Right renal pelvis (tissue), 4 donors: ENCODE data around the gene THUMPD2. TPM values are rescaled to one million over a fixed set of nuclear protein-coding genes. Genes with fewer than 3 reads are reported as not detected.

Experiments used
- DNase-seq, 4 donors: peaks; one replicate each; pipeline ENCODE4 v3.0.0-alpha.2; 2013; ENCODE audit warnings: low read depth in 4 of 4, low spot score in 3 of 4, missing footprints in 1 of 4
- polyA plus RNA-seq, 4 donors: library from polyadenylated mRNA; unstranded; fragments of 120-200 nt; gene quantifications; one replicate each; pipeline ENCODE4 v1.2.1, GENCODE V29; 2013; ENCODE audit not compliant: insufficient read length in 4 of 4

THUMPD2 gene
- polyA plus RNA-seq, 4 donors = 19.8 to 24.1 (median 21.8) TPM

DNA sequence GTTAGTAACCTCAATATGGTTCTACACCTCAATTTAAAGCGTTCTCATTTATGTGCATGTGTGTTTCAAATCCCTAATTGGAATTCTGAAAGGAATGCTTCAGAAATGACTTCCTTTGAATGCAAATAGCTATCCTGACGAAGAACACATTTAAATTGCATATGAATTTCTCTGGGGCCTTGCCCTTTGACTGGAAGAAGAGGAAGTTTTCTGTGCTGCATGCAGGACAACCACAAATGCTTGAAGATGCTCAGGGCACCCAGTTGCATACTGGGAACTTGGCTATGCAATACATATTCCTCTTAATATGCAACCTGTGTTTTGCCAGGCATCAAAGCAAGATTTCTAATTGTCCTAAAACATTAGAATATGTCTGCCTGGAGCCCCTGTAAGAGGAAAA, 58.1 kb downstream of the THUMPD2 start:
- DNase-seq = no peak

DNA sequence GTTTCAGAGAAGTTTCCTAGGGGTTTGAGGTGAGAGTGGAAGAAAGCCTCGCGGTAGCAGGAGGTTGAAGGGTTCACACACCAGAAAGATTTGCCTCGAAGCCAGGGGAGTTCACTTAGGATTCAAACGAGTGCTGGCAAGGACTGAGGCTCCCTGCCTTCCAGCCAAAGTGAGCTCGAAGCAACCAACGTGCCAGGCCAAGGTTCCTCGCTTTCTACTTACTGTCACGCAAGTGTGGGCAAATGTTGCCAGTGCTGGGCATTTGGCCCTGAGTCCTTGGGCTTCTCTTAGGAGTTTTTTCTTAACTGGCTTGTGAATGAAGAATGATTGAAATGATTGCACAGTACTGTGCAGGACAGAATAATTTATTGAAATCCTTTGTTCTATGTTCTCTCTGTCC, 59.7 kb downstream of the THUMPD2 start:
- DNase-seq = no peak

DNA sequence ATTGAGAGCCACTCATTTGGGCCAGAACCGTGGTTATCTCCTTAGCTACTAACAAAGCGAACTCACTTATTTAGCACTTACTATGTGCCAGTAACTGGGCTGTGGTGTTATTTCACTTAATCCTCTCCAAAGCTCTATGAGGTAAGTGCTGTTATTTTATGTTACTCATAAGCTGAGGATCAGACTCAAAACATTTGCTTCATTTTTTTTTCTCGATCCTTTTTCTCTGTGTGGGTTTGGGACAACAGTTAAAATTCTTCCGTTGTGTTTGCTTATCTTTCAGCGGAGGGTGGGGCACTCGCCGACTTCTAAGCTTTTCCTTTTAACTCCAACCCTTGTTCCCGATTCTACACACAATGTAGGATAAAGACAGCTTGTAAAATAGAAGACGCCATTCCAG, 60.6 kb downstream of the THUMPD2 start:
- no peak for DNase-seq

DNA sequence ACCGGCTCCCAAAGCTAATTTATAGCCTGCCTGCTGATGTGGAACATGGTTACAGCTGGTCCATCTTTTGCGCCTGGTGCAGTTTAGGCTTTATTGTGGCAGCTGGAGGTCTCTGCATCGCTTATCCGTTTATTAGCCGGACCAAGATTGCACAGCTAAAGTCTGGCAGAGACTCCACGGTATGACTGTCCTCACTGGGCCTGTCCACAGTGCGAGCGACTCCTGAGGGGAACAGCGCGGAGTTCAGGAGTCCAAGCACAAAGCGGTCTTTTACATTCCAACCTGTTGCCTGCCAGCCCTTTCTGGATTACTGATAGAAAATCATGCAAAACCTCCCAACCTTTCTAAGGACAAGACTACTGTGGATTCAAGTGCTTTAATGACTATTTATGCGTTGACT, 62.0 kb downstream of the THUMPD2 start:
- no peak for DNase-seq

DNA sequence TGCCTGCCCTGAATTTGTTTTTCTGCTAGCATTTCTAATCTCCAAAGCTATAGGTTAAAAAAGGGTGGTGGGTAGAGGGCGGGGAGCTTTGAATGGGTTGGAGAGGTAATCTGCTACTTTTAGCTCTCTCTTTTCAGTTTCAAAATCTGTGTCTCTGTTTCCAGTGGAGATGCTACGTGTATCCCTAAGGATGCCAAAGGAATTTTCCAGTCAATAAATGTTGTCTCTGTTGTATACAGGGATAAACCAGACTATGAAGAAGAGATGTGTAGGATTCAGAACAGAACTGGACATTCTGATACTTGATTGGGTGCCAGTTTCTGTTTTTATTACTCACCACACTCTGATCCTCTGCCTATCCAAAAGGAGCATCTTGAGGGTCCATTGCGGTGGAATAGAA, 63.2 kb downstream of the THUMPD2 start:
- no peak for DNase-seq

DNA sequence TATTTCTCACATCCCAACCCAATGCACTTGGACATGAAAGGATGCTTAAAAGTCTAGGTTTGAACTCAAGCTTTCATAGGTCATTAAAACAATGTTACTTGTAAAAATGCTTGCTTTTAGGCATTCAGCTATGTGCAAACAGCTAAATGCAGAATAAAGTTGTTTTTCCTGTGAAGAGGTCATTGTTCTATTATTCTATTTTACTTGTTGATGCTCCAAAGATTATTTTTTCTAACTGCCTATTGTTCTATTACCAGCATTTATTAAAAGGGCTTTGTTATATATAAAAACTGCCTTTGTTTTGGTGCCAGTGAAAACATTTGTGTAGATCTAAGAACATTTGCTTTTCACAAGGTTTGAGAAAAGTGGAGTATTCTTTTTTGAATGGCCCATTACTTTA, 64.0 kb downstream of the THUMPD2 start:
- no peak for DNase-seq

DNA sequence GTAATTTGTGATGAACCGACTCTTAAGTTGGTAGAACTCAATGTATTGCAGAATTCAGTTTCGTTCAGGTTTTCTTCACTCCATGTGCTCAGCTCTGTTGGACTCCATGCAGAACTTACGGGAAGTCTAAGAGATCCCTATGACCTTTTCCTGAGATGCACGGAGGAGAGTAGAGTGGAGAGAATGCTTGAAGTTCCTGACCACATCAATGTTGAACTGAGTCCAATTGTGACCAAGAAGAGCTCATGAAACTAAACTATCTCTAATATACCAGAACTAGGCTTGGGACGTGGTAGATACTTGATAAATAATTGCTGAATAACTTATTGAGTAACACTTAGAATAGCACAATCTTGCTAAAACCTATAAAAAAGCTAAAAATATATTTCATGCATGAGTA, 66.1 kb downstream of the THUMPD2 start:
- no peak for DNase-seq

DNA sequence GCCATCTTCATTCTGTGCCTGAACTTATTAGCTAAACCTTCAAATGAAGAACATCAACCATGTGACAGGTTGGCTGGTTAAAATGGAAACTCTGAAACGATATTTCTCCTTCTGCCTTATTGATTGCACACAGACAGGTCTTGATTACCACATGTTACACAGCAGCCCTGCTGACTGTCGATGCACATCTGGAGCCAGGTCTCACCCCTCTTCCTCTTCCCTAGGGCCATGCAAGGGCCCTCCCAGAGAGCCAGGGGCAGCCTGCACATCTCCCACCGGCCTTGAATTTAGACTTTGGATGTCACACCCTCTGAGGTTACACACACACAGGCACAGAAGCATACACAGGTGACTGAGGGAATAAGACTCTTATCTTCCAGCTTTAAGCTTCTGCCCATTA, 68.3 kb downstream of the THUMPD2 start:
- DNase-seq = no peak

DNA sequence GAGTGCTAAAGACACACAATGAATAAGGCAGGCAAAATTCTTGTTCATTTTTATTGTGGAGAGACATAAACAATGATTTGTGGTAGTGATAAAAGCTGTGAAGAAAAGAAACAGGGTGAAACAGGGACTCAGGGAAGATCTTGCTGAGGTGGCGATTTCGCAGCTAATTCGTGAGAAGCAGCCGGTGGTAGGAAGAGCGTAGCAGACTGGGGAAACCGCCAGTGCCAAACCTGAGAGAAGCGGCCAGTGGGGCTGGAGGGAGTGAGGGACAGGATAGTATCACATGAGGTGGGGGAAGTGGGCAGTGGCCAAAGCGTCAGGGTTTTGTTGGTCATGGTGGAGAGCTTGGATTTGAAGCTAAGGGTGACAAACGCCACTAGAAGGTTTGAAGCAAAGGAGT, 71.1 kb downstream of the THUMPD2 start:
- DNase-seq = no peak

DNA sequence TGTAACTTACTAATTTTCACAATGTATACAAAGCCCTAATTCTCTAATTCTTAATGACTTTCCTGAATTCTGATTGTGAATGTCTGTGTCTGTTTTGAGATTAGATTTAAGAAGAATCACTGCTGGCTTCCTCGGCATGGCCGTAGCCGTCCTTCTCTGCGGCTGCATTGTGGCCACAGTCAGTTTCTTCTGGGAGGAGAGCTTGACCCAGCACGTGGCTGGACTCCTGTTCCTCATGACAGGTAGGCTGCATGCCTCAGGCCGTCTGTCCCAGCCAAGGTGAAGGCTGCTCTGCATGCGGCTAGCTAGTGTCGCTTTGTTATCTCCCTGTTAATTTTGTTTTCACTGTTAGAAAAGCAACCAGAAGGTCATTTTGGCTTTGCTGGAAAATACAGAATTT, 72.1 kb downstream of the THUMPD2 start:
- DNase-seq = no peak

DNA sequence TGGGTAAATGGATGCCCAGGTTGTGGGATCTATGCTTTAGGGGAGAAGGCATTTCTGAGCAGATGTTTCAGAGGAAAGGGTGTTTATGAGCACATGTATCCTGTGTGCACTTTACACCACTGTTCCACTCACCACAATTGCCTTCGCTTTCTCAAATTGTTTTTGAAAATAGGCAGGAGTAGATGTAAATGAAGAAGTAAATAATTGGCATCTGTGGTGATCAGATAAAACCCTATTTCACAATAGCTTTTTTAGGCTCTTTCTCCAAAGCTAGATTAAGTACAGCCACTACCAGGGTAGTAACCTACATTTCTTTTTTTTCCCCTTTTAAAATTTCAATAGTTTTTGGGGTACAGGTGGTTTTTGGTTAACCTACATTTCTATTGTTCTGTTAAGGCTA, 72.7 kb downstream of the THUMPD2 start:
- DNase-seq = no peak

DNA sequence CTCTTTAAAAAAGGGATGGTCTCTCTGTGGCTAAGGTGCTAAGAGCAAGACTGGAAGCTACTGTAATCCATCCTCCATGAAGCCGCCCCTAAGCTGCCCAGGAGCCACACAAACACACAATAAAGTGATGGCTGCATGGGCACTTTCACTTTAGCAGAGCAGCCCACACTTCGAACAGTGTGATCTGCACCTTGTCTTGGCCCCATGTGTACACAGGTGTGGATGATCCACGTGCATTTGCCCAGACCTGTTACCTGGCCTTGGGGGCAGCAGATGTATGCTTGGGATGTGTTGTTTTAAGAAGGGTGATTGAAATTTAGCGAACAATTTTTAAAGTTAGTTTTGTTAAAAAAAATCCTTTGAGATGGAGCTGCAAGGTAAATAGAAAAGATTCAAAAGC, 73.4 kb downstream of the THUMPD2 start:
- no peak for DNase-seq

DNA sequence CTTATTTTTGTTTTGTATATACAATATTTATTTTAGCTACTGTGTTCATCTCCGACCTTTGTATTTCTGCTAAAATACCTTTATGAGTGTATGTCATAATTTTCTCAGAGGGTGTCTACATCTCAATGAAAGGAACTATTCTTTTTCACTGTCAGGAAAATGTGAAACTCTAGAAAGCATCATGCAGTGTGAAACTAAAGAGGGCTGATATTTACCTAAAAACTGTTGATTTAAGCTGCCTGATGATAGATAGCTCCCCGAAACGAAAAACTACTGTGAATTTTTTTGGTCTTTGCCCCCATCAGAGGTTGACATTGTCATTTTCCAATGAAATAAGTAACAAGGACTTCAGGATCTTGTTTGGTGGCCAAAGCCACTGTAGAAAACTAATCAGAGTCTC, 74.5 kb downstream of the THUMPD2 start:
- no peak for DNase-seq

DNA sequence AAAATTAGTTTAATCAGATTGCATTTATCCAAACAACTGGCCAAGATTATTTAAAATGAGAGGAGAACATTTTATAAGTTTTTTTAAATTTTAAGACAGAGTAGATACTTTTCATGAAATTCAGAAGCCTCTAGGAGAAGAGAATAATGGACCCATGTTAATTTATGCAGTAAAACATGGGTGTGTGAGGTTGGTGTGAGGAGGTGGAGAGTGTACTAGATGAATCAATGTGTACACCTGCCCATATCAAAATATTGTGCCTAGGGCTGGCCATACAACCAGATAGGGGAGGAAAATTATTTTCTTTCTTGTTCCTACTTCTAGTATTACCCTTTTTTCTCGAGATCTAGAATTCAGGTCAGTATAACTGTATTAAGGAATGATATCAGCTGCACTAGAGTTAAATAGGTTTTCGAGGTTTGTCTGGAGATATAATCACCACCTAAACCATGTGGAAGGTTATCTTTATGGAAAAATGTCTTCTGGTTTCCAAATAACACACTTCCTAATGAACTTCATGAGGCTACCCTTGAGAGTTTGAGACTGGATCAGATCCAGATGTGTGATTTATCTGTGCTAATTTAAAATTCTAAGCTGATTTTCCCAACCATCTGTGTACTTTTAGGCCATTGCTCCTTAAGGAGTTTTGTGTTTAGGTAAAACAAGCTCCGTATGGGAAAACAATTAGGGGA, 75.7 kb downstream of the THUMPD2 start:
- DNase-seq = no peak

DNA sequence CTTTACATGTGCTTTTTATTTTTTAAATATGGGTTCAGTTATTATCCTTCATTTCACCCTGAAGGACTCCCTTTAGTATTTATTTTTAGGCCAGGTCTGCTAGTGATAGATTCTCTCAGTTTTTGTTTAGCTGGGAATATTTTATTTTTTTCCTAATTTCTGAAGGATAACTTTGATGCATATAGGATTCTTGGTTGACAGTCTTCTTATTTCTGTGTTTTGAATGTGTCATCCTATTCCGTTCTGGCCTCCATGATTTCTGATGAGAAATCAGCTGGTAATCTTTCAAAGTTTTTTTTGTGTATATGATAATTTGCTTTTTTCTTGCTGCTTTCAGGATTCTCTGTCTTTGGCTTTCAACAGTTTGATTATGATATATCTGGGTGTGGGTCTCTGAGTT, 77.9 kb downstream of the THUMPD2 start:
- DNase-seq = no peak

DNA sequence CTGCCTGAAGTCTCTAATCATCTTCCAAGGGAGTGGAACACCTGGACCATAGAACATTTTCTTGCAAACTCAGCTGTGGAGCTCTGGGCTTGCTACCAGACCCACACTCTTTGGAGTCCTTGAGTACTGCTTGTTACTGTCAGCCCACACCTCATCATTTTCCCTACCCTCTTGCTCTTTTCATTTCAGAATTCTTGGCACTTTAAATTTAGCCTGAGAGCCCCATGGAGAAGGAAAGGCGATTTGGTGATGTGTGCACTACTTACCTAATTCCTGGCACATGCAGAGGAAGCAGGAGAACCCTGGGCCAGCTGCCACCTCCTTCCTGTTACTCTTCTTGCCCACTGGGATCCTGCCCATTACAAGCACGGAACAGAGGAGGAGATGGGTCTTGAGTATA, 81.6 kb downstream of the THUMPD2 start:
- no peak for DNase-seq

DNA sequence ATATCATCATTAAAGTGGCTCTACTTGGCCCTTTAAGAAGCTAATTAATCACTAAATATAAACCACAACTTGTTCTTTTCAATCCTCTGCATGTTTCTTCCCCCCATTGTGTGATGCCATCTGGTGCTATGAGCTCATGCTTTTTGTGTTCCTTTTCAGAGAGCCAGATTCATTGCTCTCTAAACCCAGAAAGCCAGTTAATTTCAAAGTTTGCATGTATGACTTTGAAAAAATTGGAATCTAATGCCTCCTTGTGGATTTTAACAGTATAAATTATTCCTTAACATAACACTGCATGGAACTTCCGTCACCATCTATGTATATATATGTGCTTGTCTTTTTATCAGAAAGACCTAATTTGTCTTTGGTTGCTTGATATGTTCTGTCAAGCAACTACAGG, 82.2 kb downstream of the THUMPD2 start:
- DNase-seq = peak in 2 of 4 donors; percentile 18 to 37

DNA sequence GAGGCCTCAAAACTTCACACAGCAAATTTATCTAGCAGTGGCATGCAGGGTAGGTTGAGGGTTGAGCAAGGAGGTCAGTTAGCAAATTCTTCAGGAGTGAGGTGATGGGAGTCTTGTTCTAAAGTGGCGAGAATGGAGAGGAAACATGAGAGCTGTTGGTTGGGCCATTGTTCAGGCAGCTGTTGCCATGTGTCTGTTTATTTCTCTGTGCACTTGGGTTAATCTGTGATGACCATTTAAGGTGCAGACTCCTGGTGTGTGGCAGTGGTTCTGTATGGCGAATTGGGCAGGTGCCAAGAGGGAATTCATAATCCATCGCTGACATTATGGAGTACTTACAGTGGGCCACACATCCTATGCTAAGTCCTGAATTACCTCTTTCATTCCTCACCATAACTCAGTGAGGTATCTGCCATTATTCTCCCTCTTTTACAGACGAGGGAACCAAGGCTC, 82.9 kb downstream of the THUMPD2 start:
- DNase-seq = peak in 1 of 4 donors; percentile 22

DNA sequence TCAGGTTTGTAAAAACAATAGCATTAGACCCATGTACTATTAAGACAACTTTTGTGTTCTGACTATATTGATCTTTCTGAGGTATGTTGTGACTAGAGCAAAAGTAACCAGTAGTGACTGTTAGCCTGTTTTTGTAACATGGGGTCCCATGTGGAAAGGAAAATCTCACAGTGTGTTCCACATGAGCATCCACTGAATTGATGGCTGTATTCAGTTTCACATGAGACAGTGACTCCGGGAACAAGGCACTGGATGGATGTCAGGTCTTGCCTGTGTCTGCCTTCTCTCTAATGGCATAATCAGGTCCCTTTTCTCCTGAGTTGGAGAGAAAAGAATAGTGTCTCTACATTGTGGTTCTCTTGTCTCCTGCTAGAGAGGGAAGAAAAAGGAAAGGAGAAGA, 85.8 kb downstream of the THUMPD2 start:
- DNase-seq = no peak

DNA sequence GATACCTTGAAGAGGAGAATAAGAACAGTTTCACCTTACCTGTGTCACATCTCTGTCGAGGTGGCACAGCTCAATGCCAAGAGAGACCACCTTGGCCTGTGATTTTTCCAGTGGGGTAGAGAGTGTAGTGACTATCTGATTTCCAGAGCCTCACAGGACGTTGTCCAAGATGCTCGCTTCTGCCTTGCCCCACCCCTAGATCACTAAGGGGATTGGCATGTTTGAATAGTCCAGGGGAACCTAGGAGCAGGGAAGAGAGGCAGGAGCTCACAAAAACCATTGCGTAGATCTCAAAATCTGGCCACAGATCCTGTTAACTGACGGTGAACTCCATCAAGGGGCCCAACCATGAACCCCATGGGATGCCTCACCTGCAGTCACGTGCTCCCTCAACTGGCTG, 89.2 kb downstream of the THUMPD2 start:
- no peak for DNase-seq

DNA sequence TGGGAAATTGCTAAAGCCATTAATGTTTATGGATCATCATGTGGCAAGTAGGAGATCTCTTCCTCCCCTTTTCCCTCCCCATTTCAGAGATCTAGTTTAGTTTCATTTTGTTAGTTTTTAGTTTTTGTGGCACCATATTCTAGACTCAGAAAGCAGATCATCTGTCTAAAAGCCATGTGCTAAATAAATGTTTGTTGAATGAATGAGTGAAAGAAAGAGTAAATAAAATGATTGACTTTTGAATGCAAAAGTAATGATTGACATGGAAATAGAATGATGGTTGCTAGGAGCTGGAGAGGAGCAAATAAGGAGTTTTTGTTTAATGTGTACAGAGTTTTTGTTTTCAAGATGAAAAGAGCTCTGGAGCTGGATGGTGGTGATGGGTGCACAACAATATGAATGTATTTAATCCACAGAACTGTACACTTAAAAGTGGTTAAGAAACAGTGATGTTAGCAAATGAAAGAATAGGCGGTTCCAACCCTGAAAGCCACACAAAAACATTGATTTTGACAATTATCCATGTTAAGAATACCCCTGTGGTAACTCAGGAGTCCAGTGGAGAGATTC, 89.7 kb downstream of the THUMPD2 start:
- DNase-seq = no peak

DNA sequence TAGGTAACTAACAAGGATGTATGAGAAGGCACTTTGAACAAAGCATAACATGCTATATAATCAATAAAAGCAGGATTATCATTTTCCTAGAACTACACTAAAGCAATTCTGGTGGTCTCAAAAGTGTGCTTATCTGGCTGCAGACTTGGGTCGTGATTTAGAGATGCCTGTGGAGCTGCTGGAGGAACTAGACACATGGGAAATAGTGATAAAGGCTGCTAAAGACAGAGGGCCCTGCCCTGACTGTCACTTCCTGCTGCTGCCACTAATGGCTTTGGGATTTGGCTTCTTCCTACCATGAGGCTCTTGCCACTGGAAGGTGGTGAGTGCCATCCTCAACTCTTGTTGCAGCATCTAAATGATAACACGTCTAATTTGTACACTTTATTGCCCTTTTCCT, 90.9 kb downstream of the THUMPD2 start:
- DNase-seq = no peak

DNA sequence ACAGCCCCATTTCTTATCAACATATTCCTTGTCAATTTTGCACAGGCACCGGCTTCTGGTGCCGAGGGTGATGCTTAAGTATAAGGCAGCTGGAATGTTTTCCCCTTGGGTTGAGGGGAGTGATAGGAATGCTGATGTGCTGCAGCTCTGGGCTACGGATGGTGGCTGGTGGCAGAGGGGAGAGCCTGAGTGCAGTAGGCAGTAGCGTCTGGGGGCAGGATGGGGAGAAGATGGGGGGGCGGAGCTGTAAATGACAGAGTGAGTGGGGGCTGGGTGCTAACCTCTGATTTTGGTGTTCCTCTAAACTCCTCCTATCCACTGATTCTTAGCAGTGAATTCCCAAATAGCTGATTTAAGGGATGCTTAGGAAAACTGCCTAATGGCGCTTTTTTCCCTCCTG, 92.6 kb downstream of the THUMPD2 start:
- no peak for DNase-seq
